Common myeloid progenitor, CD34-positive (primary cell): ENCODE results near the gene NDUFS6.

Experiments
- CTCF ChIA-PET: fragments of 350-600 bp; sonication (Branson Sonifier 250); formaldehyde crosslinking; loops from one replicate; lab custom pipeline; 2021; ENCODE audit warnings: antibody characterized with exemption; lab: Charles Lee
- POLR2A ChIA-PET: fragments of 350-600 bp; sonication (Branson Sonifier 250); formaldehyde crosslinking; loops from one replicate; lab custom pipeline; 2021; ENCODE audit warnings: antibody characterized with exemption; lab: Charles Lee
- DNase-seq, 3 donors: peaks; one replicate each; pipeline versions ENCODE4 v3.0.0 to v3.0.0-alpha.2; 2013
- H3K27ac ChIP-seq, 2 experiments: 1 replicate in 1 of 2; 2 replicates in 1 of 2; pipeline ENCODE4 v1.7.0; 2013; ENCODE audit warnings: inconsistent platforms in 2 of 2, low read length in 2 of 2, mild to moderate bottlenecking in 2 of 2, low read depth in 1 of 2, moderate library complexity in 1 of 2; ENCODE audit not compliant: severe bottlenecking in 2 of 2, insufficient read depth in 1 of 2, poor library complexity in 1 of 2
- H3K27me3 ChIP-seq, 5 experiments: replicated peaks in 2 of 5; 1 replicate in 3 of 5; 2 replicates in 2 of 5; pipeline versions ENCODE4 v1.6.1 to v1.7.0; 2013; ENCODE audit warnings: low read length in 4 of 5, mild to moderate bottlenecking in 2 of 5, moderate library complexity in 2 of 5, inconsistent platforms in 1 of 5; ENCODE audit not compliant: insufficient read depth in 5 of 5, control insufficient read depth in 4 of 5
- H3K36me3 ChIP-seq, 4 experiments: 1 replicate in 2 of 4; 2 replicates in 2 of 4; pipeline versions ENCODE4 v1.6.1 to v1.7.0; 2013; ENCODE audit warnings: low read length in 3 of 4, control low read depth in 1 of 4, mild to moderate bottlenecking in 1 of 4; ENCODE audit not compliant: control insufficient read depth in 4 of 4, insufficient read depth in 4 of 4
- H3K4me1 ChIP-seq, 4 experiments: 1 replicate in 3 of 4; 2 replicates in 1 of 4; pipeline versions ENCODE4 v1.6.1 to v1.7.1; 2013; ENCODE audit warnings: low read length in 3 of 4, mild to moderate bottlenecking in 3 of 4, control low read depth in 1 of 4, inconsistent platforms in 1 of 4, moderate library complexity in 1 of 4; ENCODE audit not compliant: control insufficient read depth in 4 of 4, insufficient read depth in 4 of 4; ENCODE audit errors: control extremely low read depth in 1 of 4
- H3K4me3 ChIP-seq, 7 experiments: 1 replicate in 4 of 7; 2 replicates in 3 of 7; pipeline versions ENCODE4 v1.5.1 to v1.7.0; 2013; ENCODE audit warnings: mild to moderate bottlenecking in 7 of 7, low read length in 6 of 7, moderate library complexity in 6 of 7, inconsistent platforms in 2 of 7, low read depth in 2 of 7, control low read depth in 1 of 7; ENCODE audit not compliant: insufficient read depth in 4 of 7, control insufficient read depth in 1 of 7; ENCODE audit errors: extremely low read depth in 1 of 7
- H3K9me3 ChIP-seq, 5 experiments: 1 replicate in 4 of 5; 2 replicates in 1 of 5; pipeline versions ENCODE4 v1.6.1 to v1.7.1; 2013; ENCODE audit warnings: low read length in 4 of 5, mild to moderate bottlenecking in 2 of 5, inconsistent platforms in 1 of 5, low read depth in 1 of 5, moderate library complexity in 1 of 5; ENCODE audit not compliant: control insufficient read depth in 4 of 5, insufficient read depth in 2 of 5; ENCODE audit errors: control extremely low read depth in 1 of 5
- WGBS: methylation state at CpG from one replicate; pipeline ENCODE4 v1.1.5; 2013; ENCODE audit not compliant: insufficient coverage; 5-methylcytosine and 5-hydroxymethylcytosine counted together

NDUFS6 gene

DNA sequence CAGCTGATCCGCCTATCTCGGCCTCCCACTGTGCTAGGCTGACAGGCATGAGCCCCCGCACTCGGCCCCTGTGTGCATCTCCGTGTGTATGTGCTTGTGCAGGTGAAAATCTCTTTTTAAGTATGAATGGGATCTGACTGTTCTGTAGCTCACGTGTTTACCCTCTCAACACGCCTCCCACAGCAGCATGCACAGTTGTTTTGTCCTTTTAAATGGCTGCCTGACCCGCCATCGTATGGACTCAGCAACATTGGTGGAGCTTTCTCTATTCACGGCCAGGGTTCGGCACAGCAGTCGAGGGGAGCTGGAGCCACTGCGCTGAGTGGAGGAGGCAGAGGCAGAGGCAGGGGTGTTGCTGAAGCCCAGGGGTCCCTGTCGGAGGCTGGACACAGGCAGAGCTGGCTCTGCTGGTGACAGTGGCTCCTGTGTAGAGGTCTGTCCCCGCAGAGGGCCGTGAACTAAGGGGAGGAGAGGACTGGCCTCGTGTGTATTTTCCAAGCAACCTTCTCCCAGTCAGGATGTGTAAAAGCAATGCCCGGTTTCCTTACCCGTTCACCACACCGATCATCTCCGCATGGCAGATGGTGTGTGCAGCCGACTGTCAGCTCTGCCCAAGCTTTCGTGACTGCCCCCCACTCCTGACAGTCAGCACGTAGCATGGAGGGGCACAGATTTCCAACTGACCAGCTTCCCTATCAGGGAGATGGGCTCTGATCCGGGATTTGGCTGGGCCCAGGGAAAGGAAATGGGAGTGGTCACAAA lies 38.9 kb upstream of the NDUFS6 start:
- no peak for DNase-seq
- Histone ChIP-seq H3K36me3 (no peaks in the 10 kb centered on the region), H3K4me3 (no peak overlapping the region), H3K27ac (no peak overlapping the region), H3K4me1 (no peaks in the 10 kb centered on the region), H3K9me3 (peaks cover 0 to 7% (median 0%) of the 10 kb centered on the region in 5 experiments), H3K27me3 (peaks cover 0 to 52% (median 19%) of the 10 kb centered on the region in 5 experiments)
- ChIA-PET CTCF (interaction anchor here (0.6 kb wide), 1 partner anchor 11 kb away, joined by 3 read pairs; no protein-coding TSS in a partner anchor), POLR2A (no interaction called here)
- WGBS: 84% methylated on average over 20 of the region's 25 CpGs

DNA sequence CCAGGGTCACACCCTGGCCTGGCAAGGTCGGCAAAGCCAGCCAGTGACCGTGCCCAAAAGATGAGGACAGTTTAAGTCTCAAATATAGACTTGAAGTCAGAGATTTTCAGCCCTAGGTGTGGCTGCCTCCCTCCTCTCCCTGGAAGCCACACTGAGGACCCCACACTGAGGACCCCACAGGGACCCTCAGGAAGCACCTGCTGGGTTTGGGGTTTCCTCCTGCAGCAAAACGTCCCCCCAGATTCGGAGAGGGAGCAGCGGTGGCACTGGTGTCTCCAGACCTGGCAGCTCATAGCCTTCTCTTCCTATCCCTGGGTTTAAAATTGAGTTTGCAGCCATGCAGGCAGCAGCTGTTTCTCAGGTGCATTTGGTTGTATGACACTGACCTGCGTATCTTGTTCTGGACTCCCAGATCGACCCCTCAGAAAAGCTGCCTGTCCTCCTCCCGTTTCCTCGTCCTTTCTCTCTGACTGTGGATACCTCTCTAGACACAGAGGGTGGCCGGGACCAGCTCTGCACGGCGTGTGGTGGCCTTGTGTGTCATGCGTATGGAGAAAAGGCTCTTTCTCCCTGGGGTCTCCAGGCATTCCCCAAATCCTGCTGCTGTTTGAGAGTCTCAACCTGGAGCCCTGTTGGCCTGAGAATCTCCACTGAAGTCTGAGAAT lies 38.2 kb upstream of the NDUFS6 start:
- Histone ChIP-seq H3K27ac (no peak overlapping the region), H3K27me3 (peaks cover 0 to 48% (median 19%) of the 10 kb centered on the region in 5 experiments), H3K4me3 (no peak overlapping the region), H3K4me1 (no peaks in the 10 kb centered on the region), H3K36me3 (no peaks in the 10 kb centered on the region), H3K9me3 (peaks cover 0 to 7% (median 0%) of the 10 kb centered on the region in 5 experiments)
- no peak for DNase-seq
- ChIA-PET POLR2A (no interaction called here), CTCF (interaction anchor here (0.6 kb wide), 1 partner anchor 10 kb away, joined by 3 read pairs; no protein-coding TSS in a partner anchor)
- WGBS: 65% methylated on average over 11 of the region's 13 CpGs

DNA sequence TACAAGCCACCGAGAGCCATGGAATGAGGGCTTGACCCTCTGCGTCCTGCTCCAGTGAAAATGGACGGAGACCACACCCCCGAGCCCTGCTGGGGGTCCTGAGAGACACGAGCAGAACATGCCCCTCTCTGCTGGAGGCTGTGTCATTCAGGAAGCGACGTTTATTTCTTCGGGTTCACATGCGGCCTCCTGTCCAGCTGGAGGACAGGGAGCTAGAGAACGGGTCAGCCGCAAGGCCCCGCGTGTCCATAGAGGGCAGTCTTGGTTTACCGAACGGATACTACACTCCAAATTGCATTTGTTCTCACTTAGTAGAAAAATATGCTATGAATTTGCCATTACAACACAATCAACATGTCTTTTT lies 37.7 kb upstream of the NDUFS6 start:
- Histone ChIP-seq H3K9me3 (peaks cover 0 to 5% (median 0%) of the 10 kb centered on the region in 5 experiments), H3K4me3 (no peak overlapping the region), H3K27me3 (peaks cover 0 to 48% (median 19%) of the 10 kb centered on the region in 5 experiments), H3K27ac (no peak overlapping the region), H3K4me1 (no peaks in the 10 kb centered on the region), H3K36me3 (no peaks in the 10 kb centered on the region)
- POLR2A ChIA-PET: no interaction called here
- DNase-seq: peak; percentile 10 to 44 (median 40)
- CTCF ChIA-PET: no interaction called here
- WGBS: 42% methylated on average over 10 of the region's 15 CpGs

DNA sequence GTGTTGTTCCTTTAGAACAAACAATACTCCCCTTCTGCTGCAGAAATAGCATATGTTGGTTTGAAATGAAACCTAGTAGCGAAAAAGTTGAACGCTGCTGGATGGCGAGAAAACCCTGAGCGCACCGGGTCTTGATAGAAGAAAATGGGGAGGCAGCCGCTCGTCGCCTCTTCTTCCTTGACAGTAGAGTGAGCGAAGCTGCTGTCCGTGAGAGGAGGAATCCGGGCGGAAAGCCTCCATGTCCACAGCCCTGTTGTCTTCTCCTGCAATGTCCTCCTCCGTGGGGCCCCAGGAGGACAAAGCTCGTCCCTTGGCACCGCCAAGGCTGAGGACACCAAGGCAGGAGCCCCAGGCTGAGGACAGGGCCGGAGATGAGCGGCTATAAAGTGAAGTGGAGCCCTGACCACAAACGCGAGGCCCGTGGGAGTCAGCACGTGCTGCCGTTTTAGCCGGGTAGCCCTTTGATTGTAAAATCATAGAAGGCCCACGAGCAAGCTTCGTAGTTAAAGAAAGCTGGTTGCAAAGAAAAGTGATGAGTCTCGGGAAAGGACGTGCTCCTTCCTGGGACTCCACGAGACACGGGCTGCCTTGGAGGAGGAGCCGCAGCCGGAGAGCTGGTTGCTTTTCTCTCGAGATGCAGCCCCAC lies 37.1 kb upstream of the NDUFS6 start:
- no peak overlapping the region for H3K27ac ChIP-seq
- ChIA-PET CTCF (no interaction called here), POLR2A (no interaction called here)
- no peak for DNase-seq
- no peaks in the 10 kb centered on the region for H3K36me3 ChIP-seq
- H3K9me3 ChIP-seq: peaks cover 0 to 3% (median 0%) of the 10 kb centered on the region in 5 experiments
- no peaks in the 10 kb centered on the region for H3K4me1 ChIP-seq
- peaks cover 0 to 48% (median 19%) of the 10 kb centered on the region in 5 experiments for H3K27me3 ChIP-seq
- H3K4me3 ChIP-seq: no peak overlapping the region
- WGBS: 86% methylated on average over 32 of the region's 32 CpGs

DNA sequence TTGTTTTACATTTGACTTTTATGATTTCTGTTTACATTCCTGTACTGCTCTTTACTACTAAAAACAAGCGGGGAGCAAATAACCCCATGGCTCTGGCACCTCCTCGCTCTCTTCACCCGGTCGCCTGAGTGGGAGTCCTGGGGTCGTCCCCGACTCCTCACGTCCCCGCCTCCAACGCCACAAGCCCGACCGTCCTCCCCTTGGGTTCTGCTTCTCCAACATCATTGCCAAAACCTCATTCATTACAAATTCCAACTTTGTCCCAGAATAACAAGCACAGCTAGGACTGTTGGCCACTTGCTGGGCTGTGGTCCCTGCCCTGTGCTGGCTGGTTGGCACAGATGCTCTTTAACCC lies 36.6 kb upstream of the NDUFS6 start:
- H3K27ac ChIP-seq: no peak overlapping the region
- H3K27me3 ChIP-seq: peaks cover 0 to 48% (median 19%) of the 10 kb centered on the region in 5 experiments
- H3K4me1 ChIP-seq: no peaks in the 10 kb centered on the region
- ChIA-PET CTCF (no interaction called here), POLR2A (no interaction called here)
- 94% methylated on average over 11 of the region's 11 CpGs for WGBS
- no peak for DNase-seq
- H3K9me3 ChIP-seq: peaks cover 0 to 3% (median 0%) of the 10 kb centered on the region in 5 experiments
- H3K36me3 ChIP-seq: no peaks in the 10 kb centered on the region
- no peak overlapping the region for H3K4me3 ChIP-seq

DNA sequence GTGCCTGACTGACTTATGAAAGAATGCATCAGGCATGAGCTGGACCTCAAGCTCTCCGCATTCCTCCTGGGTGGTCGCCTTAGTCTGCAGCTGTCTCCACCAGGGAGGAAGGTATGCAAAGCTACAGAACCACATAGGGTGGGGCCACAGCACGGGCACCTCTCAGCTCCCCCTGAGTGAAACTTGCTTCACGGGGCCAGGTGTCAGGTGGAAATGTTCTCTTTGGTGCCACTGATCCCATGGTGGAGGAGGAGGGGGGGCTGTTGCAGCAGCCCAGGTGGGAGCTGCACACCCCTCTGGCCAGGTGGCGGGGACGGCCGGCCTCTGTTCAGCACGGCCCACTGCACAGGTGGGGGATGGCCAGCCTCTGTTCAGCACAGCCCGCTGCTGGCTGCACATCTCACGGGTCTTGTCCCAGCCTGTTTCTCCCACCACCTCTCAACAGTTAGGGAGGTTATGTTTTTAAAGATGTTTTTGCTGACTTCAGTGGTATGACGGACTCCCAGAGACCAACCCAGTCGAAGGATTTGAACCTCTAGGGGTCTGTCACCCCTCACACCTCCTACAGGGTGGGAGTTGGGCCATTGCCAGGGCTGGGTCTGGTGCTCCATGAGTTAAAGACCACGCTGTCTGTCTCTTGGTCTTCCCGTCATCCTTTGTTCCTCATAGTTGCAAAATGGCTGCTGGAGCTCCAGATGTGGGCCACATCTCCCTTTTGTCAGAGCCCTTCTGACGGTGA lies 35.9 kb upstream of the NDUFS6 start:
- no peaks in the 10 kb centered on the region for H3K36me3 ChIP-seq
- H3K9me3 ChIP-seq: peaks cover 0 to 3% (median 0%) of the 10 kb centered on the region in 5 experiments
- no peaks in the 10 kb centered on the region for H3K4me1 ChIP-seq
- no peak overlapping the region for H3K4me3 ChIP-seq
- no peak for DNase-seq
- no peak overlapping the region for H3K27ac ChIP-seq
- peaks cover 0 to 48% (median 19%) of the 10 kb centered on the region in 5 experiments for H3K27me3 ChIP-seq
- ChIA-PET POLR2A (no interaction called here), CTCF (no interaction called here)
- WGBS: 89% methylated on average over 8 of the region's 15 CpGs
